Measurements from ENCODE around the gene SPDYE18.
"Not testable (repeated sequence)": the region's sequence is repeated elsewhere in the genome, so short reads cannot be mapped to it uniquely, and the experiment has no call there.

- TF ChIP-seq CTCF (IDR thresholded peaks at IDR 0.05); POLR2AphosphoS5 (IDR thresholded peaks at IDR 0.05; ENCODE audit: low read depth, low read length); REST (IDR thresholded peaks at IDR 0.05; ENCODE audit: insufficient read depth in 1 of 2, low read depth in 2 of 2, low read length in 1 of 2); TCF7L2 (IDR thresholded peaks at IDR 0.05; ENCODE audit: low read depth, low read length): not testable (repeated sequence)
Measured at GRCh38 chr7:77006127-77007110, 55.9 kb downstream of the SPDYE18 start.
